ENCODE results near the gene DNAJB14.

- TF ChIP-seq CTCF (IDR thresholded peaks at IDR 0.05; ENCODE audit: insufficient read depth, low read depth, low read length) (no peak), EZH2 (IDR thresholded peaks at IDR 0.05; ENCODE audit: insufficient read depth, low read length) (no peak)
Observed at GRCh38 chr4:99961711-99962110, 15.3 kb upstream of the DNAJB14 start.

Measured in astrocyte (in vitro differentiated cells and primary cell).